Epithelial cell of esophagus (primary cell): ENCODE results near the gene ARHGAP10.

Experiments
- DNase-seq: peaks from one replicate; pipeline ENCODE4 v3.0.0; 2010; ENCODE audit warnings: low read depth
- H3K4me3 ChIP-seq: 2 replicates; pipeline ENCODE4 v1.5.1; 2011; ENCODE audit warnings: mild to moderate bottlenecking, low read length, control low read depth
- CTCF ChIP-seq: IDR thresholded peaks from 2 replicates; pipeline ENCODE4 v1.5.1; 2011; ENCODE audit warnings: low read depth, mild to moderate bottlenecking, low read length, control low read depth, inconsistent platforms; ENCODE audit not compliant: insufficient read depth; ENCODE audit errors: missing control alignments

Gene ARHGAP10

GRCh38 chr4:147823130-147823529 is 91.2 kb downstream of the ARHGAP10 start:
- no peak for TF ChIP-seq CTCF
- no peak overlapping the region for H3K4me3 ChIP-seq
- peak; percentile 28 for DNase-seq

- peak; percentile 29 for DNase-seq
- no peak overlapping the region for H3K4me3 ChIP-seq
- TF ChIP-seq CTCF = no peak
Observed at GRCh38 chr4:147824316-147824715, 92.4 kb downstream of the ARHGAP10 start.

GRCh38 chr4:147824884-147825283 is 93.0 kb downstream of the ARHGAP10 start:
- no peak overlapping the region for H3K4me3 ChIP-seq
- no peak for DNase-seq
- no peak for TF ChIP-seq CTCF

GRCh38 chr4:147825451-147826287 is 93.8 kb downstream of the ARHGAP10 start:
- no peak overlapping the region for H3K4me3 ChIP-seq
- no peak for TF ChIP-seq CTCF
- peak; percentile 60 for DNase-seq

GRCh38 chr4:147826288-147826646 is 94.4 kb downstream of the ARHGAP10 start:
- peak; percentile 43 for DNase-seq
- no peak overlapping the region for H3K4me3 ChIP-seq
- TF ChIP-seq CTCF = no peak

- H3K4me3 ChIP-seq = no peak overlapping the region
- no peak for TF ChIP-seq CTCF
- DNase-seq = peak; percentile 78
Observed at GRCh38 chr4:147828331-147828905, 96.5 kb downstream of the ARHGAP10 start.
